Measurements from ENCODE around the gene FAM124A.

DNA sequence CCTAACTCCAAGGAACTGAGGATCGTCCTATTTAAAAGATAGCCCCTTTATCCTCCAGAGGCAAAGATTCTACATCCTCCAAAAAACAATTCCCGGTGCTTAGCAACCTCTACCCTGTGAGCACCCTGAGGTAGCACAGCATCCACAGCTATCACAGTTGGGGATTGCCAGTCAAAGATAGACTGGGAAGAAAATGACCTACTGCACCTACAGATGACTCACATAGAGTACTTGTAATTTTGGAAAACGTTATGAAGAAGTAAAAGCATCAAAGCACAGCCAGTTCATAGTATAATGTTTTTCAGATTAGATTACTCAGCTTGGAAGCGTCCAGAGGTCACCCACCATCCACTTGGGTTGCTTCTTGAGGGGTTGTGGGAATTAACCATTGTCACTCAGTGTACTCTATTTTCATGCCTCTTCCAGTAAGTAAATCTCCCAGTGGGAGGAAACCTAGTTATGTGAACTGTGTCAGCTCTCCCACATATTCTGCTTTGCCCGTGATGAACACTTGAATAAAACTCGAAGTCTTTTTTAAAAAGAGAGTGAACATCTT, 8.9 kb upstream of the FAM124A start:
- TF ChIP-seq POLR2A (IDR thresholded peaks at IDR 0.05), result no peak
- TF ChIP-seq, protein P1, sequence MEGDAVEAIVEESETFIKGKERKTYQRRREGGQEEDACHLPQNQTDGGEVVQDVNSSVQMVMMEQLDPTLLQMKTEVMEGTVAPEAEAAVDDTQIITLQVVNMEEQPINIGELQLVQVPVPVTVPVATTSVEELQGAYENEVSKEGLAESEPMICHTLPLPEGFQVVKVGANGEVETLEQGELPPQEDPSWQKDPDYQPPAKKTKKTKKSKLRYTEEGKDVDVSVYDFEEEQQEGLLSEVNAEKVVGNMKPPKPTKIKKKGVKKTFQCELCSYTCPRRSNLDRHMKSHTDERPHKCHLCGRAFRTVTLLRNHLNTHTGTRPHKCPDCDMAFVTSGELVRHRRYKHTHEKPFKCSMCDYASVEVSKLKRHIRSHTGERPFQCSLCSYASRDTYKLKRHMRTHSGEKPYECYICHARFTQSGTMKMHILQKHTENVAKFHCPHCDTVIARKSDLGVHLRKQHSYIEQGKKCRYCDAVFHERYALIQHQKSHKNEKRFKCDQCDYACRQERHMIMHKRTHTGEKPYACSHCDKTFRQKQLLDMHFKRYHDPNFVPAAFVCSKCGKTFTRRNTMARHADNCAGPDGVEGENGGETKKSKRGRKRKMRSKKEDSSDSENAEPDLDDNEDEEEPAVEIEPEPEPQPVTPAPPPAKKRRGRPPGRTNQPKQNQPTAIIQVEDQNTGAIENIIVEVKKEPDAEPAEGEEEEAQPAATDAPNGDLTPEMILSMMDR (IDR thresholded peaks at IDR 0.05), result no peak

All from ovary (tissue), 3 donors.